Posterior vena cava (tissue), 2 donors: ENCODE measurements around the gene HOXB13. TPM values are rescaled to one million over a fixed set of nuclear protein-coding genes. Genes with fewer than 3 reads are reported as not detected.

Experiments used
- DNase-seq: peaks from one replicate; pipeline ENCODE4 v3.0.0-alpha.2; 2020; ENCODE audit warnings: low spot score
- intact Hi-C, 2 donors: fragments of 100-400 bp; cut with DNase I; formaldehyde crosslinking; loops; one replicate each; pipeline versions ENCODE4 v1.14.1 to v1.14.2; 2022 to 2023
- total RNA-seq, 2 donors: library from RNA; stranded (reverse); fragmentation: NEBNext Ultra II Directional; extraction: Animal tissue kit (Norgen Biotek cat#: 25700); gene quantifications; one replicate each; pipeline ENCODE4 v1.2.1, GENCODE V29; 2021
- donor health status: DM: yes; HTN: yes; CAD: no.
- donor health status: DM: yes; HTN: yes; CAD: no.

Gene HOXB13
- total RNA-seq, 2 donors from 2014 or later, result not detected

GRCh38 chr17:48749621-48750553 lies 21.3 kb upstream of the HOXB13 start:
- peak; percentile 60 for DNase-seq
- intact Hi-C loops, result no loop called here

- no peak for DNase-seq
- intact Hi-C loops, result no loop called here
Measured at GRCh38 chr17:48748718-48749566, 20.4 kb upstream of the HOXB13 start.

GRCh38 chr17:48747445-48748363 lies 19.2 kb upstream of the HOXB13 start:
- intact Hi-C loops, result no loop called here
- DNase-seq, result peak; percentile 80

- intact Hi-C loops, result no loop called here
- peak; percentile 36 for DNase-seq
Measured at GRCh38 chr17:48746916-48747444, 18.4 kb upstream of the HOXB13 start.

GRCh38 chr17:48745381-48746275 lies 17.1 kb upstream of the HOXB13 start:
- no peak for DNase-seq
- intact Hi-C loops, result no loop called here

- intact Hi-C loops, result no loop called here
- no peak for DNase-seq
Measured at GRCh38 chr17:48740537-48740936, 12.0 kb upstream of the HOXB13 start.

GRCh38 chr17:48738803-48739526 lies 10.4 kb upstream of the HOXB13 start:
- DNase-seq, result no peak
- intact Hi-C loops, result no loop called here

GRCh38 chr17:48738424-48738802 lies 9.9 kb upstream of the HOXB13 start:
- intact Hi-C loops, result no loop called here
- no peak for DNase-seq

- intact Hi-C loops, result no loop called here
- DNase-seq, result no peak
Measured at GRCh38 chr17:48737330-48738043, 8.9 kb upstream of the HOXB13 start.

- no peak for DNase-seq
- intact Hi-C loops, result no loop called here
Measured at GRCh38 chr17:48735062-48735351, 6.5 kb upstream of the HOXB13 start.

GRCh38 chr17:48734333-48735061 lies 5.9 kb upstream of the HOXB13 start:
- intact Hi-C loops, result no loop called here
- no peak for DNase-seq

- intact Hi-C loops, result no loop called here
- no peak for DNase-seq
Measured at GRCh38 chr17:48733632-48734328, 5.2 kb upstream of the HOXB13 start.

- intact Hi-C loops, result no loop called here
Measured at GRCh38 chr17:48732688-48733629, 4.4 kb upstream of the HOXB13 start.

GRCh38 chr17:48731355-48731754 lies 2.8 kb upstream of the HOXB13 start:
- no peak for DNase-seq
- intact Hi-C loops, result no loop called here

More at GRCh38 chr17:48732688-48733629, 4.4 kb upstream of the HOXB13 start:
- no peak for DNase-seq

GRCh38 chr17:48730240-48730550 lies 1.6 kb upstream of the HOXB13 start:
- no peak for DNase-seq
- intact Hi-C loops, result no loop called here
